ENCODE data around the gene SPATA31A5. TPM values are rescaled to one million over a fixed set of nuclear protein-coding genes. Genes with fewer than 3 reads are reported as not detected.

The SPATA31A5 gene
- not detected in 2 replicates for total RNA-seq

DNA sequence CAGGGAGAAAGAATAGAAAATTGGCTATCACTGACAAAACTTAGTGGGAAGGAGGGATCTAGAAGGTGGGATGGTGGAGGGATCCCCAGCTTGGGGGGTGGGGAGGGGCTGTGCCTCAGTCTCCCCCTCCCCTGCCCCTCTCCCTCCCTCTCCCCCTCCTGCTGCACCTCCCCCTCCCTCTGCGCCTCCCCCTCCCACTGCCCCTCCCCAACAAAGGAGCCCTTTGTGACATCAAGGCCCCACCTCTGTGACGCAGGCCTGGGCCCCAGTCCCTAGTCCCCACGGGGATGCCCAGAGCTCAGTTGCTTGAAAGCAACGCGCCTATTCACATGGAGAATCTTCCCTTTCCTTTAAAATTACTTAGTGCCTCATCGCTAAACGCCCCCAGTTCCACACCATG lies at the start of gene SPATA31A5:
Gene SPATA31A5 (plus strand): TSS at position 301 of the 400 bp plus-strand sequence. CDS start 29 bp downstream, at position 330.

